CD4-positive, alpha-beta T cell (primary cell): ENCODE data around the gene USP9X. TPM values are rescaled to one million over a fixed set of nuclear protein-coding genes. Genes with fewer than 3 reads are reported as not detected.

Experiments
- ATAC-seq: fragments of 200-7000 bp; cut with Tn5 transposase; one replicate; pipeline ENCODE4 v1.10.0; 2022; ENCODE audit warnings: mild to moderate bottlenecking; ENCODE audit not compliant: poor library complexity
- CTCF ChIA-PET: fragments of 350-600 bp; sonication (Branson Sonifier 250); formaldehyde crosslinking; loops from one replicate; lab custom pipeline; 2021; ENCODE audit warnings: antibody characterized with exemption, inconsistent platforms; lab: Charles Lee
- POLR2A ChIA-PET: fragments of 350-600 bp; sonication (Branson Sonifier 250); formaldehyde crosslinking; loops from one replicate; lab custom pipeline; 2021; ENCODE audit warnings: antibody characterized with exemption, inconsistent platforms; lab: Charles Lee
- DNase-seq, 14 experiments: peaks; one replicate each; pipeline ENCODE4 v3.0.0-alpha.2; 2013 to 2020; ENCODE audit warnings: mixed read lengths in 2 of 14
- H3K27ac ChIP-seq, 2 donors: one replicate each; pipeline versions ENCODE4 v1.5.1 to v1.7.0; 2013; ENCODE audit warnings: low read length in 2 of 2, low read depth in 1 of 2, mild to moderate bottlenecking in 1 of 2
- H3K27me3 ChIP-seq, 2 experiments: 1 replicate in 1 of 2; 2 replicates in 1 of 2; pipeline versions ENCODE4 v1.6.1 to v1.7.0; 2013; ENCODE audit warnings: low read length in 2 of 2, control low read depth in 1 of 2, mild to moderate bottlenecking in 1 of 2, moderate library complexity in 1 of 2; ENCODE audit not compliant: insufficient read depth in 2 of 2, control insufficient read depth in 1 of 2
- H3K36me3 ChIP-seq: one replicate; pipeline ENCODE4 v1.6.1; 2013; ENCODE audit warnings: low read length, control low read depth; ENCODE audit not compliant: insufficient read depth
- H3K4me1 ChIP-seq: one replicate; pipeline ENCODE4 v1.6.1; 2013; ENCODE audit warnings: low read length, control low read depth; ENCODE audit not compliant: insufficient read depth
- H3K4me3 ChIP-seq: one replicate; pipeline ENCODE4 v1.5.1; 2013; ENCODE audit warnings: mild to moderate bottlenecking, low read length, moderate library complexity
- H3K9me3 ChIP-seq, 2 experiments: 1 replicate in 1 of 2; 2 replicates in 1 of 2; pipeline versions ENCODE4 v1.6.1 to v1.7.0; 2013; ENCODE audit warnings: low read length in 2 of 2, mild to moderate bottlenecking in 2 of 2, control low read depth in 1 of 2, moderate library complexity in 1 of 2; ENCODE audit not compliant: control insufficient read depth in 1 of 2, insufficient read depth in 1 of 2
- H3K27ac Mint-ChIP-seq: one replicate; pipeline ENCODE4 v1.8.0; 2020; ENCODE audit warnings: mixed read lengths
- H3K27me3 Mint-ChIP-seq: one replicate; pipeline ENCODE4 v1.8.0; 2021; ENCODE audit warnings: mixed read lengths
- H3K36me3 Mint-ChIP-seq: one replicate; pipeline ENCODE4 v1.8.0; 2021; ENCODE audit warnings: low read depth, mixed read lengths
- H3K4me1 Mint-ChIP-seq: one replicate; pipeline ENCODE4 v1.8.0; 2021; ENCODE audit warnings: low read depth, mixed read lengths
- H3K4me3 Mint-ChIP-seq: one replicate; pipeline ENCODE4 v1.8.0; 2020; ENCODE audit warnings: mild to moderate bottlenecking, mixed read lengths
- H3K9me3 Mint-ChIP-seq: one replicate; pipeline ENCODE4 v1.8.0; 2020; ENCODE audit warnings: mixed read lengths
- CTCF ChIP-seq: fragments of 200-600 bp; IDR thresholded peaks from one replicate; pipeline ENCODE4 v1.8.0; 2022; ENCODE audit warnings: antibody characterized with exemption, mild to moderate bottlenecking
- intact Hi-C, 2 experiments: fragments of 100-400 bp; cut with DNase I in 1 of 2; cut with micrococcal nuclease in 1 of 2; formaldehyde crosslinking; loops; one replicate each; pipeline versions ENCODE4 v1.15.1 to v1.9.0; 2023 to 2025; cut with DNase I, micrococcal nuclease
- total RNA-seq, 174 experiments: library from RNA in 2 of 174; stranded (reverse) in 2 of 174; gene quantifications; one replicate each; pipeline ENCODE4 v1.2.3 and lab custom pipeline; 2021 to 2026

Gene USP9X
- total RNA-seq, 2 experiments from 2014 or later, result 70.4 to 74.8 TPM

DNA sequence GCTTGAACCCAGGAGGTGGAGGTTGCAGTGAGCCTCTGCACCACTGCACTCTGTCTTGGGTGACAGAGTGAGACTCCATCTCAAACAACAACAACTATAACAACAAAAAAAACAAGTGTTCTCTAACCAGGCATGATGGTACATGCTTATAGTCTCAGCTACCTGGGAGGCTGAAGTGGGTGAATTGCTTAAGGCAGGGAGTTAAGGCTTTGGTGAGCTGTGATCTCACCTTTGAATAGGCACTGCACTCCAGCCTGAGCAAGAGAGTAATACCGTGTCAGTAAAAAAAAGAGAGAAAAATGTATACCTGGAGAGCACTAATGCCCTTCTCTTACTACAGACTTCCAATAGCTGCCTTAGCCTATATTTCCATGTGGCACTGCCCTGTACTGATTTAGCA lies 18.9 kb upstream of the USP9X start:
- DNase-seq (no peak), ATAC-seq (no peak)
- Histone ChIP-seq H3K36me3 (no peaks in the 10 kb centered on the region), H3K4me3 (no peak overlapping the region), H3K4me1 (no peaks in the 10 kb centered on the region), H3K27me3 (no peaks in the 10 kb centered on the region), H3K27ac (no peak overlapping the region), H3K9me3 (no peaks in the 10 kb centered on the region)
- POLR2A ChIA-PET, result no interaction called here
- Mint-ChIP-seq H3K27me3 (no peaks in the 10 kb centered on the region), H3K4me1 (no peaks in the 10 kb centered on the region), H3K27ac (no peak overlapping the region), H3K9me3 (no peaks in the 10 kb centered on the region), H3K36me3 (no peaks in the 10 kb centered on the region), H3K4me3 (no peak overlapping the region)
- intact Hi-C loops, result no loop called here
- no peak for TF ChIP-seq CTCF
- CTCF ChIA-PET, result interaction anchor here (0.6 kb wide), 1 partner anchor 140 kb away, joined by 3 read pairs; no protein-coding TSS in a partner anchor

DNA sequence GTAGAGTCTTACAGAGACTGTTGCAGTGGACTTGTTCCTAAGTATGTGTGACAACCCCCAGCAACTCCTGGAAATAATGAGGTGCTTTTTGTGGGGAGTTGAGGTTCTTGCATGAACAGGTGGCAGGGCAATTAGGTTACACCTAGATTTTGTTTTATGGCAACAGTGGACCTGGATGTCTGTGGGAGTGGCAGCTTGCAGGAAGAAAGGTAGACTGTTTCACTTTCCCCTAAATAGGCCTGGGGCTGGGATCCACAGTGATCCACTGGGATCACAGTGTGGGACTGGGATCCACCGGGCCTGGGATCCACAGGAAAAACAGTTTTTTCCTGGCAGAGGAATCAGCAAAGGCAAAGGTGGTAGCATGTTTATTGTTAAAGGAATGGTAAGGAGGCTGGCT lies 18.3 kb upstream of the USP9X start:
- Mint-ChIP-seq H3K9me3 (no peaks in the 10 kb centered on the region), H3K36me3 (no peaks in the 10 kb centered on the region), H3K4me3 (no peak overlapping the region), H3K27ac (no peak overlapping the region), H3K27me3 (no peaks in the 10 kb centered on the region), H3K4me1 (no peaks in the 10 kb centered on the region)
- DNase-seq (no peak), ATAC-seq (no peak)
- ChIA-PET CTCF (no interaction called here), POLR2A (no interaction called here)
- no peak for TF ChIP-seq CTCF
- Histone ChIP-seq H3K36me3 (no peaks in the 10 kb centered on the region), H3K4me1 (no peaks in the 10 kb centered on the region), H3K4me3 (no peak overlapping the region), H3K27me3 (no peaks in the 10 kb centered on the region), H3K27ac (no peak overlapping the region), H3K9me3 (no peaks in the 10 kb centered on the region)
- intact Hi-C loops, result no loop called here

- H3K36me3 ChIP-seq, result no peaks in the 10 kb centered on the region
- H3K27ac ChIP-seq, result no peak overlapping the region
- CTCF ChIA-PET, result no interaction called here
- no peak overlapping the region for H3K4me3 ChIP-seq
- H3K4me1 ChIP-seq, result no peaks in the 10 kb centered on the region
- POLR2A ChIA-PET, result no interaction called here
- no peaks in the 10 kb centered on the region for H3K27me3 Mint-ChIP-seq
- TF ChIP-seq CTCF, result no peak
- no peak overlapping the region for H3K27ac Mint-ChIP-seq
- no peaks in the 10 kb centered on the region for H3K9me3 ChIP-seq
- ATAC-seq (no peak), DNase-seq (no peak)
- H3K27me3 ChIP-seq, result no peaks in the 10 kb centered on the region
- H3K4me1 Mint-ChIP-seq, result no peaks in the 10 kb centered on the region
- no peaks in the 10 kb centered on the region for H3K36me3 Mint-ChIP-seq
- intact Hi-C loops, result no loop called here
- no peak overlapping the region for H3K4me3 Mint-ChIP-seq
- no peaks in the 10 kb centered on the region for H3K9me3 Mint-ChIP-seq
Observed at GRCh38 chrX:41067721-41068120, 17.5 kb upstream of the USP9X start.
